ENCODE results near the gene NUP98.

NUP98 gene

GRCh38 chr11:3675971-3676370, 121.4 kb downstream of the NUP98 start:
- TF ChIP-seq, protein P1, sequence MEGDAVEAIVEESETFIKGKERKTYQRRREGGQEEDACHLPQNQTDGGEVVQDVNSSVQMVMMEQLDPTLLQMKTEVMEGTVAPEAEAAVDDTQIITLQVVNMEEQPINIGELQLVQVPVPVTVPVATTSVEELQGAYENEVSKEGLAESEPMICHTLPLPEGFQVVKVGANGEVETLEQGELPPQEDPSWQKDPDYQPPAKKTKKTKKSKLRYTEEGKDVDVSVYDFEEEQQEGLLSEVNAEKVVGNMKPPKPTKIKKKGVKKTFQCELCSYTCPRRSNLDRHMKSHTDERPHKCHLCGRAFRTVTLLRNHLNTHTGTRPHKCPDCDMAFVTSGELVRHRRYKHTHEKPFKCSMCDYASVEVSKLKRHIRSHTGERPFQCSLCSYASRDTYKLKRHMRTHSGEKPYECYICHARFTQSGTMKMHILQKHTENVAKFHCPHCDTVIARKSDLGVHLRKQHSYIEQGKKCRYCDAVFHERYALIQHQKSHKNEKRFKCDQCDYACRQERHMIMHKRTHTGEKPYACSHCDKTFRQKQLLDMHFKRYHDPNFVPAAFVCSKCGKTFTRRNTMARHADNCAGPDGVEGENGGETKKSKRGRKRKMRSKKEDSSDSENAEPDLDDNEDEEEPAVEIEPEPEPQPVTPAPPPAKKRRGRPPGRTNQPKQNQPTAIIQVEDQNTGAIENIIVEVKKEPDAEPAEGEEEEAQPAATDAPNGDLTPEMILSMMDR (IDR thresholded peaks at IDR 0.05; ENCODE audit: borderline replicate concordance, insufficient read depth, low read depth, low read length), result no peak
- H3K4me3 ChIP-seq (ENCODE audit: low read depth, low read length), result no peak overlapping the region

- H3K4me3 ChIP-seq (ENCODE audit: low read depth, low read length), result no peak overlapping the region
- TF ChIP-seq, protein P1 (IDR thresholded peaks at IDR 0.05; ENCODE audit: borderline replicate concordance, insufficient read depth, low read depth, low read length), result no peak
Observed at GRCh38 chr11:3674189-3674588, 123.2 kb downstream of the NUP98 start.

DNA sequence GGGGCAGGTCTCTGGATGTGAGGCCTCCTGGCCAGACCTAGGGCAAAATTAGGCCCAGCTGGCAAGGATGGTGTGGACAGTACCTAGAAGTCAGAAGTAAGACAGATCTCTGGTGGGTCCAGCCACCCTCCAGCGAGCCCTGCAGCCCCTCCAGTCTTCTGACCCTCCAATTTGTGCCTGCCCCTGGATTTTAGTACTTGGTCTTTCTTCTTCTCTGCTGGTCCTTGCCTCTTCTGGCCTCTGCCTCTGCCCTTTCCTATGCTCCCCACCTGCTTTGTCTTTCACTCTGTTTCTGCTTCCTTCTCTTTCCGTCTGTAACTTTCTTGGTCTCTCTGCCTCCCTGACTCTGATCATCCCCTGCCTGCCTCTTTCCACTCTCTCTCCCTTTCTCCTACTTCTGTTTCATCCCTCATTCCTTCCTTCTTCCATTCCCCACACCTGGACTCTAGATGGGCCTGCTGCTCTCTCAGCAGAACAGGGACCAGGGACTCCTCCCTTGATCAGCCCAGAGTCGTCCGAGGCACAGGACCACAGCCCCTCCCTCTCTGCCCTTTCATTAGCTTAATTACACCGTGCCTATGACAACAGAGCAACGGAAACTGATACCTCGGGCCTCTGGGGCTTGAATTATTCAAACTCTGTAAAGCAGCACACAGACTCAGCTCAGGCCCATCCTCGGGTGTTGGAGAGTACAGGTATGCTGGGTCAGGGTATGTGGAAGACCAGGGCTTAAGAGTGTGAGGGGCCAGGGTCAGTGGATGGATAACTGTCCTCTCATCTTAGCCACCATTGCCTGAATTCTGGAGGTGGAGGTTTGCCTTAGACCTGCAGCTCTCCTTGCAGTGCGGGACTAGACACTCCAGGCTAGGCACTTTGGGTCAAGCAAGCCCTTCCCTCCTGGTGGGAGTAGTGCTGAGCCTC, 125.8 kb downstream of the NUP98 start, which contains the start of gene CHRNA10:
TSS of gene CHRNA10 (minus strand) at position 51 of the 921 bp plus-strand sequence. CDS start 72 bp downstream, outside the sequence.
- TF ChIP-seq, protein P1 (IDR thresholded peaks at IDR 0.05; ENCODE audit: borderline replicate concordance, insufficient read depth, low read depth, low read length), result no peak
- no peak within 1 kb of the TSS for H3K4me3 ChIP-seq (ENCODE audit: low read depth, low read length)

GRCh38 chr11:3669742-3670183, 127.6 kb downstream of the NUP98 start:
- TF ChIP-seq, protein P1 (IDR thresholded peaks at IDR 0.05; ENCODE audit: borderline replicate concordance, insufficient read depth, low read depth, low read length), result no peak

DNA sequence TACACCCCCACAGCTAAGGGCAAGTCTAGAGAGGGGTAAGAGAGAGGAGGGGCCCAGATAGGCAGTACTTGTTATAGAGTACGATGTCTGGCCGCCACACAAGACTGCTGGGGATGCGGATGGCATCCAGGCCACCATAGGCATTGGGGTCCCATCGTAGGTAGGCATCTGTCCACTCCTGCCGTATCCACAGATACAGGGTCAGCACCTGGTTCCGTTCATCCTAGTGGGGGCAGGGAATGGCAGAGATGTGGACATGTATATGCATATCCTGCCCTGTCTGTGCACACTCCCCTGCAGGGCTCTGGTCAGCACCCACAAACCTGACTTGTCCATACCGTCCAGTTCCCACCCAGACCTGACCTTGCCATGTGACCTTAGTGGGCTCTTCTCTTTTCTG, 128.2 kb downstream of the NUP98 start:
- TF ChIP-seq, protein P1 (IDR thresholded peaks at IDR 0.05; ENCODE audit: borderline replicate concordance, insufficient read depth, low read depth, low read length), result no peak

More at GRCh38 chr11:3669742-3670183, 127.6 kb downstream of the NUP98 start:
- no peak overlapping the region for H3K4me3 ChIP-seq (ENCODE audit: low read depth, low read length)

GRCh38 chr11:3667149-3668035, 130.0 kb downstream of the NUP98 start:
- TF ChIP-seq, protein P1 (IDR thresholded peaks at IDR 0.05; ENCODE audit: borderline replicate concordance, insufficient read depth, low read depth, low read length), result no peak

More for the DNA sequence above, 128.2 kb downstream of the NUP98 start:
- no peak overlapping the region for H3K4me3 ChIP-seq (ENCODE audit: low read depth, low read length)

More at GRCh38 chr11:3667149-3668035, 130.0 kb downstream of the NUP98 start:
- H3K4me3 ChIP-seq (ENCODE audit: low read depth, low read length), result no peak overlapping the region

All from GM12875 (cell line).